ENCODE results near the gene ZNF469. TPM values are rescaled to one million over a fixed set of nuclear protein-coding genes. Genes with fewer than 3 reads are reported as not detected.
"Not testable (repeated sequence)": the region's sequence is repeated elsewhere in the genome, so short reads cannot be mapped to it uniquely, and the experiment has no call there.

The ZNF469 gene
- total and polyA plus RNA-seq, 8 donors: 1.4 to 5.5 (median 2.6) TPM

DNA sequence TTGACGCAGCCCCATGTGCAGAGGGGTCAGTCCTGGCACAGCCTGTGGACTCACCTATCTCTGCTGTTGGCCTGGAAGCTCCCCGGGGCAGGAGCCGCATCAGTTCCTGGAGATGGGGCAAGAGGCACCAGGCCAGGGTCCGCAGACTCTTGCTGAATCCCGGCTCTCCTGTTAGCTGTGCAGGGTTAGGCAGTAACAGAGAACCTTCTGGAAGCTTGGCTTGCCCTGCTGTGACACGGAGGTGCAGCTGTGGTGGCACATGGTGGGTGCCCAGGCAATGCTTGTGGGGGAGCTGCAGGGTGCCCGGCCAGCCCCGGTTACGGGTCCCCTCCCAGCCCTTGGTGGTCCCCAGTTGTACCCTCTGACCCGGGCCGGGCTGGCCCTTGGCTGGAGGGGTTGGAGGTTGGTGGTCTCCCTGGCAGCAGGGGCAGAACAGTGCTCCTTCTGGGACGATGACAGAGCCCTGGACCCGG is 26.0 kb upstream of the ZNF469 start:
- Histone ChIP-seq H3K36me3 (no peaks in the 10 kb centered on the region), H3K27ac (no peak overlapping the region), H3K4me3 (no peak overlapping the region), H3K4me1 (no peaks in the 10 kb centered on the region), H3K9me3 (no peaks in the 10 kb centered on the region), H3K27me3 (peaks cover 0 to 15% of the 10 kb centered on the region in 2 donors)
- peak in 1 of 4 donors; percentile 63 for DNase-seq
- TF ChIP-seq, protein P1, sequence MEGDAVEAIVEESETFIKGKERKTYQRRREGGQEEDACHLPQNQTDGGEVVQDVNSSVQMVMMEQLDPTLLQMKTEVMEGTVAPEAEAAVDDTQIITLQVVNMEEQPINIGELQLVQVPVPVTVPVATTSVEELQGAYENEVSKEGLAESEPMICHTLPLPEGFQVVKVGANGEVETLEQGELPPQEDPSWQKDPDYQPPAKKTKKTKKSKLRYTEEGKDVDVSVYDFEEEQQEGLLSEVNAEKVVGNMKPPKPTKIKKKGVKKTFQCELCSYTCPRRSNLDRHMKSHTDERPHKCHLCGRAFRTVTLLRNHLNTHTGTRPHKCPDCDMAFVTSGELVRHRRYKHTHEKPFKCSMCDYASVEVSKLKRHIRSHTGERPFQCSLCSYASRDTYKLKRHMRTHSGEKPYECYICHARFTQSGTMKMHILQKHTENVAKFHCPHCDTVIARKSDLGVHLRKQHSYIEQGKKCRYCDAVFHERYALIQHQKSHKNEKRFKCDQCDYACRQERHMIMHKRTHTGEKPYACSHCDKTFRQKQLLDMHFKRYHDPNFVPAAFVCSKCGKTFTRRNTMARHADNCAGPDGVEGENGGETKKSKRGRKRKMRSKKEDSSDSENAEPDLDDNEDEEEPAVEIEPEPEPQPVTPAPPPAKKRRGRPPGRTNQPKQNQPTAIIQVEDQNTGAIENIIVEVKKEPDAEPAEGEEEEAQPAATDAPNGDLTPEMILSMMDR (IDR thresholded peaks at IDR 0.05): no peak
- intact Hi-C loops (cut with DNase I): no loop called here
- no peak for ATAC-seq

DNA sequence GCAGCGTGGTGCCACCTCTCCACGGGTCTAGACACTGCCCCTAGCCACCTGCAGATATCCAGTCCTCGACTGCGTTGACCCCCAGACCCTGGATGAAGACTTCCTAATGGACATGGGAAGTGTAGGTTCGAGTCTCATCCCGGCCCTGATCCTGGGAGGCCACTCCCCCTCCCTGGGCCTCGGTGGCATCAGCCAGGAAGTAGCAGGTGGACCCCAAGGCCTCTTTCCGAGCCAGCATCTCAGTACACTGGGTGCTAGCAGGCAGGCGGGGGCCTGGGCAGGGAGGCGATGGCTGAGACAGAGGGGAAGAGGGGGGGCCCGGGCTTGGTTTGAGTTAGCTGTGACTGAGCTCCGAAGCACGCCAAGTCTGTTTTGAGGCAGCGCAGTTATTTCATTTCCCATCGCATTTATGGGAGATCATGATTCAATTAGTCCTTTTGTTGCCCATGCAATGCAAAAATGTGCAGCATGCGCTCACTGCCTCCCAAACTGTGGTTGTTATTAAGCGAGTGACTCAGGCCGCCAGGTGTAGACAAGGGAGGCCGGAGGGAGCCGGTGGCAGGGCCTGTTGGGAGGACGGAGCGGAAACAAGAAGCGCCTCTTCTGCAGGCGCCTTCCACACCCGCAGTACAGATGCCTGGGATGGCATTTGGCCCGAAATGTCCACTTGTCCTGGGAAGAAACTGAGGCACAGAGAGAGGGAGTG is 25.3 kb upstream of the ZNF469 start:
- no peak overlapping the region for H3K4me3 ChIP-seq
- DNase-seq (peak in 1 of 4 donors; percentile 75), ATAC-seq (no peak)
- peaks cover 0 to 15% of the 10 kb centered on the region in 2 donors for H3K27me3 ChIP-seq
- no peaks in the 10 kb centered on the region for H3K4me1 ChIP-seq
- TF ChIP-seq, protein P1 (IDR thresholded peaks at IDR 0.05): no peak
- H3K36me3 ChIP-seq: no peaks in the 10 kb centered on the region
- H3K9me3 ChIP-seq: no peaks in the 10 kb centered on the region
- H3K27ac ChIP-seq: no peak overlapping the region
- intact Hi-C loops (cut with DNase I): no loop called here

DNA sequence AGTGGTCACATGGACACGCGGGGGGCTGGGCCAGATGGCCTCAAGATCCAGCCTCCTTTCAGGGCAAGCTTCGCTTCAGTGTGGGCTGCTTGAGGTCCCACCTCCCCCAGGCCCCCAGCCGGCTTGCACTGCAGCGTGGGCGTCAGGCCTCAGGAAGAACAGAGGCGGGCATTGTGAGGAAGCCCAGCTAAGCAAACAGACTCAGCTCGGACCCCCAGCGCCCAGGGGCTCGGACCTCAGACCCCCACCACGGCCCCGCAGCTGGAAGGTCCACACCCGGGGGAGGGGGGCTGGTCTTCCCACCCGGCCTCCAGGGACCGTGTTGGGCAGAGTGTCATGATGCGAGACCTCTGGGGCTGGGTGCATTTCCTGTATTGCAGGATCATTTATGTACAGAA is 24.7 kb upstream of the ZNF469 start:
- H3K4me3 ChIP-seq: no peak overlapping the region
- DNase-seq: peak in 1 of 4 donors; percentile 51
- intact Hi-C loops (cut with DNase I): no loop called here
- H3K27ac ChIP-seq: no peak overlapping the region
- TF ChIP-seq, protein P1 (IDR thresholded peaks at IDR 0.05): no peak
- H3K9me3 ChIP-seq: no peaks in the 10 kb centered on the region
- ATAC-seq: no peak
- peaks cover 0 to 15% of the 10 kb centered on the region in 2 donors for H3K27me3 ChIP-seq
- no peaks in the 10 kb centered on the region for H3K36me3 ChIP-seq
- no peaks in the 10 kb centered on the region for H3K4me1 ChIP-seq

DNA sequence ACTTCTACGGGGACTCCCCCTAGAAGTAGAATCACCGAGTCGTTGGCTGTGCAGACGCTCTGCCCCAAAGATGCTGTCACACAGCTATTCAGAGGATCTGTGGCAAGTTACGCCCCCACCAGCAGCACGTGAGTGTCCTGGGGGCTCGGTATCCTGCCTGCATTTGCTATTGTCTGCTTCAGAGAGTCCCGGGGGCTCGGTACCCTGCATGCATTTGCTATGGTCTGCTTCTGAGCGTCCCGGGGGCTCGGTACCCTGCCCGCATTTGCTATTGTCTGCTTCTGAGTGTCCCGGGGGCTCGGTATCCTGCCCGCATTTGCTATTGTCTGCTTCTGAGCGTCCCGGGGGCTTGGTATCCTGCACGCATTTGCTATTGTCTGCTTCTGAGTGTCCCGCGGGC is 23.8 kb upstream of the ZNF469 start:
- Histone ChIP-seq H3K4me1 (no peaks in the 10 kb centered on the region), H3K9me3 (peaks cover 0 to 2% of the 10 kb centered on the region in 2 donors), H3K27ac (no peak overlapping the region), H3K4me3 (no peak overlapping the region), H3K36me3 (no peaks in the 10 kb centered on the region), H3K27me3 (peaks cover 0 to 19% of the 10 kb centered on the region in 2 donors)
- intact Hi-C loops (cut with DNase I): no loop called here
- peak in 1 of 4 donors; percentile 28 for DNase-seq
- TF ChIP-seq, protein P1 (IDR thresholded peaks at IDR 0.05): no peak
- ATAC-seq: no peak

DNA sequence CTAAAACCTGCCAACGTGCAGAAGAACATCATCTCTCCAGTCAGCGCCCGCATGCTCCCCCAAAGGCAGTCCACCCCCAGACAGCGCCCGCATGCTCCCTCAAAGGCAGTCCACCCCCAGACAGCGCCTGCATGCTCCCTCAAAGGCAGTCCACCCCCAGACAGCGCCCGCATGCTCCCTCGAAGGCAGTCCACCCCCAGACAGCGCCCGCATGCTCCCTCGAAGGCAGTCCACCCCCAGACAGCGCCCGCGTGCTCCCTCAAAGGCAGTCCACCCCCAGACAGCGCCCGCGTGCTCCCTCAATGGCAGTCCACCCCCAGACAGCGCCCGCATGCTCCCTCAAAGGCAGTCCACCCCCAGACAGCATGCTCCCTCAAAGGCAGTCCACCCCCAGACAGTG is 22.4 kb upstream of the ZNF469 start:
- H3K27ac ChIP-seq; intact Hi-C loops (cut with DNase I); H3K36me3 ChIP-seq; H3K4me3 ChIP-seq; H3K4me1 ChIP-seq; DNase-seq; H3K9me3 ChIP-seq; ATAC-seq: not testable (repeated sequence)
- peaks cover 0 to 19% of the 10 kb centered on the region in 2 donors for H3K27me3 ChIP-seq

Measured in left lung (tissue), 10 donors.